Measurements from ENCODE around the gene XDH.

DNA sequence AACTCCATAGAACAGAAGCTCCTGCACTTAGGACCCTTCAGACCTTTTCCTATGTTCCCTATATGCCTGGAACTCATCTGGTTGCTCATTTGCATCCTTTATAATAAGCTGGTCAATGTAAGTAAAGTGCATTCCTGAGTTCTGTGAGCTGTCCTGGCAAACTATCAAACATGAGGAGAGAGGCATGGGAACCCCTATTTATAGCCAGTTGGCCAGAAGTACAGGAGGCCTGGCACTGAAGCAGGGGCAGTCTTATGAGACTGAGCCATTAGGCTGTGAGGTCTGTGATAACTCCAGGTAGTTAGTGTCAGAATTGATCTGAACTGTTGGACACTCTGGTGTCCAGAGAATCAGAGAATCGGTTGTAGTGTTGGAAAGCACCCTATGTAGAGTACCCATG is 92.2 kb downstream of the XDH start:
- TF ChIP-seq POLR2A (IDR thresholded peaks at IDR 0.05): no peak
- TF ChIP-seq, protein P1, sequence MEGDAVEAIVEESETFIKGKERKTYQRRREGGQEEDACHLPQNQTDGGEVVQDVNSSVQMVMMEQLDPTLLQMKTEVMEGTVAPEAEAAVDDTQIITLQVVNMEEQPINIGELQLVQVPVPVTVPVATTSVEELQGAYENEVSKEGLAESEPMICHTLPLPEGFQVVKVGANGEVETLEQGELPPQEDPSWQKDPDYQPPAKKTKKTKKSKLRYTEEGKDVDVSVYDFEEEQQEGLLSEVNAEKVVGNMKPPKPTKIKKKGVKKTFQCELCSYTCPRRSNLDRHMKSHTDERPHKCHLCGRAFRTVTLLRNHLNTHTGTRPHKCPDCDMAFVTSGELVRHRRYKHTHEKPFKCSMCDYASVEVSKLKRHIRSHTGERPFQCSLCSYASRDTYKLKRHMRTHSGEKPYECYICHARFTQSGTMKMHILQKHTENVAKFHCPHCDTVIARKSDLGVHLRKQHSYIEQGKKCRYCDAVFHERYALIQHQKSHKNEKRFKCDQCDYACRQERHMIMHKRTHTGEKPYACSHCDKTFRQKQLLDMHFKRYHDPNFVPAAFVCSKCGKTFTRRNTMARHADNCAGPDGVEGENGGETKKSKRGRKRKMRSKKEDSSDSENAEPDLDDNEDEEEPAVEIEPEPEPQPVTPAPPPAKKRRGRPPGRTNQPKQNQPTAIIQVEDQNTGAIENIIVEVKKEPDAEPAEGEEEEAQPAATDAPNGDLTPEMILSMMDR (IDR thresholded peaks at IDR 0.05): no peak
